GM21381 (cell line): ENCODE results near the gene CSGALNACT2.
"Not testable (repeated sequence)": the region's sequence is repeated elsewhere in the genome, so short reads cannot be mapped to it uniquely, and the experiment has no call there.

Experiments used
- ATAC-seq: cut with Tn5 transposase; IDR thresholded peaks from one replicate; pipeline ENCODE4 v1.9.1; 2021; ENCODE audit warnings: mild to moderate bottlenecking, moderate library complexity; ENCODE audit not compliant: unreplicated experiment

Gene CSGALNACT2, protein sequence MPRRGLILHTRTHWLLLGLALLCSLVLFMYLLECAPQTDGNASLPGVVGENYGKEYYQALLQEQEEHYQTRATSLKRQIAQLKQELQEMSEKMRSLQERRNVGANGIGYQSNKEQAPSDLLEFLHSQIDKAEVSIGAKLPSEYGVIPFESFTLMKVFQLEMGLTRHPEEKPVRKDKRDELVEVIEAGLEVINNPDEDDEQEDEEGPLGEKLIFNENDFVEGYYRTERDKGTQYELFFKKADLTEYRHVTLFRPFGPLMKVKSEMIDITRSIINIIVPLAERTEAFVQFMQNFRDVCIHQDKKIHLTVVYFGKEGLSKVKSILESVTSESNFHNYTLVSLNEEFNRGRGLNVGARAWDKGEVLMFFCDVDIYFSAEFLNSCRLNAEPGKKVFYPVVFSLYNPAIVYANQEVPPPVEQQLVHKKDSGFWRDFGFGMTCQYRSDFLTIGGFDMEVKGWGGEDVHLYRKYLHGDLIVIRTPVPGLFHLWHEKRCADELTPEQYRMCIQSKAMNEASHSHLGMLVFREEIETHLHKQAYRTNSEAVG

DNA sequence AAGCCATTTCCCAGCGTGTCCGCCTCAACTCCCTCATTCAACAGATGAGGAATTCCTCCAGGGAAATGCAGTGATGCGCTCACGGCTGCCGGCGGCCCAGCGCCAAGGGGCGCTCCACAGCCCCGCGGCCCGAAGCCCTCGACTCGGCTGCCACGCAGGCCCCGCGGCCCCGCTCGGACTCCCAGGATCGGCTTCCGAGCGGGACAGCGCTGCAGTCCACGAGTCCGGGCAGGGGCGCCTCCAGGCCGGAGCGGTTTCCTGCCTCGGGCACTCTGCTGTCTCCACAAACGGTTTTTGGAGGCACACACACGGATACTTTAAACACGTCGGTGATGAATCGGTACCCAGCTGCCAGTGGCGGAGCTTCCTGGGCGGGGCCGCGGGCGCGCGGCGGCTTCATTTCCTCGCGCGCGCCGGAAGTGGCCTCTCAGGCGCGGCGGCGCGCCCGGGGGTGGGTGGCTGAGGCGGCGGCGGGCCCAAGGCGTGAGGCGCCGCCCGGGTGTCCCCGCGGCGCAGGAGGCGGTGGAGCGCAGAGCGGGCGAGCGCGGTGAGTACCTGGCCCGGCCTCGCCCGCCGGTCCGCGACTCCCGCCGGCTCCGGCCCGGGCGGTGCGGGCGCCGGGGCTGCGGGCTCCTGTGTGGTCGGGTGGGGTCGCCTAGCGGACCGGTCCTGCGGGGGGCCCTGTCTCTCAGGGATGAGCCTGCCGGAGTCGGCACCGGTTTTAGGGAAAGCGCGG lies at the start of gene CSGALNACT2:
TSS of gene CSGALNACT2 (plus strand) at position 425 of the 736 bp plus-strand sequence. CDS start 16,705 bp downstream, outside the sequence.
- ATAC-seq: peak; percentile 70

DNA sequence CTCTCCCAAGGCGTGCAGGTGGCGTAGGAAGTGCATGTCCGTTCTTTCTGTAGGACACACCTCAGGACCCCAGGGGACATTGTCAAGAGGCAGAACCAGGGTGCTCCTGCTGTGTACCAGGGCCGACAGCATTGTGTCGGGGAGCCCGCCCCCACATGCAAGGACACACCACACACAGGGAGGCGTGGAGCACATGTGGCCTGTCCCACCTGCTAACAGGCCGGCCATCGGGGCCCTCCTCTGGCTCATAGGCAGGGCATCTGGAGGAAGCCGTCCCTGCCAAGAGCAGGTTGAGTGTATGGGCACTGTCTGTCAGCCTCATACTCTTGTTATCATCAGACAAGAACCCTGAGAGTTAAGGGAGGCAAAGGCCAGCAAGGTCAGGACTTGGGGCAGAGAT lies 48.7 kb upstream of the CSGALNACT2 start:
- no peak for ATAC-seq

DNA sequence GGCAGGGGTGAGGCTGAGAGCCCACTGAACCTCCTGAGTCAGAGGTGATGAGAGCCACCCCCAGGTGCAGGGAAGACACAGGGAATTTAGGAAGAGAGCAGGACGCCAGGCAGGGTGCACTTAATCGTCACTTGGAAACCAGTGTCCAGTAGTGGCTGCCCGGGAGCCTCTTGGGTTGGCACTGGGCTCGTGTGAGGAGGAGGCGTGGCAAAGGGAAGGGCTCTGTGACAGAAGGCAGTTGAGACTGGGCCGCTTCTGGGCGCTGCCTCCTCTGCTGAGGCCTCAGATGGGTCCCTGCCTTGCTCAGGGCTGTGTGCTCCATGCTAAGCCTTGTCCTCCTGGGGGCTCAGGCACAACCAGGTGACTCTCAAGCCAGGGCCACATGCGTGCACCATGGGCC lies 48.1 kb upstream of the CSGALNACT2 start:
- ATAC-seq: no peak

DNA sequence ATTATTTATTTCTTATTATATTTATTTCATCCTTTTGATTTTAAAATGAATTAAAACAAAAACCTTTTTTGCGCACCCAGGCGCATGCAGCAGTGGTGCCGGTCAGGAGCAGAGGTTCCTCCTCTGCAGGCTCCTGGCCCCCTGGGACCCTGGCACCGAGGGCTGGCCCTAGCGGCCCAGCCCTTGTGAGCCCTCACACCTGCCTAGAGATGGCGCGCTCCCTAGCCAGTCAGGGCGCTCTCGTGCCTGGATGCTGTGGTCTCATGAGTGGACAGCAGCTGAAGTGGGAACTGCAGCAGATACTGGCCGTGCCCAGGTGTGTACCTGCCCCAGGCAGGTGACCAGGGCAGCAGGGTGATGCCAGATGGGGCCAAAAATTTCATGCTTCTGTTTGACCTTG lies 47.6 kb upstream of the CSGALNACT2 start:
- no peak for ATAC-seq

DNA sequence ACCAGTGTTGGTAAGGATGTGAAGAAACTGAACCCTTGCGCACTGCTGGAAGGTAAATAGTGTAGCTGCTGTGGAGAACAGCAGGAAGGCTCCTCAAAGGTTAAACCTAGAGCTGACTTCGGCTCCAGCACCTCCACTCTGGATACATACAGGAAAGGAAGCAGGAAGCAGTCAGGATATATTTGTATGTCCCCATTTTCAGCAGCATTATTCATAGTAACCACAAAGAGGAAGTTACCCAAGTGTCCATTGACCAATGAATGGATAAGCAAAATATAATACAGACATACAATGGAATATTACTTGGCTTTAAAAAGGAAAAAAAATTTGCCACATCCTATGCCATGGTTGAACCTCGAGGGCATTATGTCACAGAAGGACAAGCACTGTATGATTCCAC lies 46.4 kb upstream of the CSGALNACT2 start:
- ATAC-seq: no peak

DNA sequence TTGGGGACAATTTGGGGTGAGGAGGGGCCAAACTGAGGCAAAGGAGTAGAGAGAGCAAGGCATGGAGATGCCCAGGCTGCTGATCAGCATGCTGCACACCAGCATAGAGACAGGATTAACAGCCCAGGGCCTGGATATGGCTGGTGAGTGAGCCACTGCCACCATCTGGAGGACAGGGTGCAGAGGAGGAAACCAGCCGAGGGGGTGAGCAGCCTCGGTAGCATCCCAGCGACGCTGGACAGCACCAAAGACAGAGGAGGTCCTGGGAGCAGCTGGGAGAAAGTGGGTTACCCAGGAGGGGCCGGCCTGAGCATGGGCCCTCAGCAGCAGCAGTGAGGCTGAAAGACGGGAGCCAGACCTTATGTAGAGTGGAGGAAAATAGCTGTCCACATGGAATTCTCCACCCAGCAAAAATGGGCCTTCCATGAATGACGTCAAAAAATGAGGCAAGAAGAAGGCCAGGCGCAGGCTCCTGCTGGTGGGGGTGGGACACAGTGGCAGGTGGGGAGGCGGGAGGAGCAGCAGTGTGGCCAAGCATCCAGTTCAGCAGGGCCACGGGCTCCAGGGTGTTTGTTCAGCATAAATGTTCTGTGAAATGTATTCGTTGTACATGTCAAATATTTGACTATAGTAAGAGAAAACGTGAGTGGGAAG lies 44.7 kb upstream of the CSGALNACT2 start:
- no peak for ATAC-seq

DNA sequence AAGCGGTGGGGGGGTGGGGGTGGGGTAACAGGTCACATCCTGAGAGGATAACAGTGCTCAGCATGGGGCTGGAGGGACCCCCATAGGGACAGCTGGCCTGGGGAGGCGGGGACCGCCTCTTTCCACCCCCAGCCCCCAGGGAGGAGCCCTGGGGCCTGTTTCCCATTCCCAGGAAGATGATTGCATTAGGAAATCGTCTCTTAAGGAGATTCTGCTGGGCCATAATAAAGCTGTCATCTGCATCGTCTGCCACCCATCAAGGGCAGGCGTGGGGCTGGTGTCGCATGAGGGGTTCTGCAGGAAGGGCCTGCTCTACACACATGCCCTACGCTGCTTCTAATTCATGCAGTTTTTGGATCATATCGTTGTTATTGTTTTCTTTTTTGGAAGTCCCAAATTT lies 44.2 kb upstream of the CSGALNACT2 start:
- no peak for ATAC-seq

DNA sequence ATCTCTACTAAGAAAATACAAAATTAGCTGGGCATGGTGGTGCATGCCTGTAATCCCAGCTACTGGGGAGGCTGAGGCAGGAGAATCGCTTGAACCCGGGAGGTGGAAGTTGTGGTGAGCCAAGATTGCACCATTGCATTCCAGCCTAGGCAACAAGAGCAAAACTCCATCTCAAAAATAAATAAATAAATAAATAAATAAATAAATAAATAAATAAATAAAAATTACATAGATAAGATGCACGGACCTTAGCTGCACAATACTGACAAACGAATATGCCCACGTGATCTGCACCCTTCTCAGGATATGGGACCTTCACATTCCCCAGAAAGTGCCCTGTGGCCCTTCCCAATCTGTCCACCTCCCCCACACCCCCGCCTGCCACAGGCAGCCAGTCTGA lies 38.9 kb upstream of the CSGALNACT2 start:
- ATAC-seq: not testable (repeated sequence)

DNA sequence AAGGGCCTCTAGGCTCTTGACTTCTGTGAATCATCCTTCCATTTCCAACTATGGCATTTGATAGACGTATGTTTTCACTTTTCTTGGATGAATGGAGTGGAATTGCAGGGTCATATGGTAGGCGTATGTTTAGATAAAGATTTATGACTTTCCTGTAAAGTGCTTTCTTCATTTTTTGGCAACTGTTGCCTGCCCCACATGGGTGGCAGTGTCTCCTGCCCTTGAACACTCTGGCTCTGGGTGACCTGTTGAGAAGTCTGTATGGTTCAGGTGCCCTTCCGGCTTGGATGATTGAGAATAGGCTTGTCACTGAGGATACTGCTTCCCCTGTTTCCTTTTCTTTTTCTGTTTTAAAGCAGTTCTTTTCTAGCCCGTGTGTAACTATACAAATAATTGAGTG lies 38.3 kb upstream of the CSGALNACT2 start:
- no peak for ATAC-seq

DNA sequence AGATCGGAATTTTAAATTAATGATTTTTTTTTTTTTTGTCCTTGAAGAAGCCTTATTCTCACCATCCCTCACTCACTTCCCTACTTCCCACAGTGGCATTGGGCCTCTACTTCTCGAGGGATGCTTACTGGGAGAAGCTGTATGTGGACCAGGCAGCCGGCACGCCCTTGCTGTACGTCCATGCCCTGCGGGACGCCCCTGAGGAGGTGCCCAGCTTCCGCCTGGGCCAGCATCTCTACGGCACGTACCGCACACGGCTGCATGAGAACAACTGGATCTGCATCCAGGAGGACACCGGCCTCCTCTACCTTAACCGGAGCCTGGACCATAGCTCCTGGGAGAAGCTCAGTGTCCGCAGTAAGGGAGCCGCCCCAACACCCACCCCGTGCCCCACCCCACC lies 37.9 kb upstream of the CSGALNACT2 start:
- ATAC-seq: no peak

DNA sequence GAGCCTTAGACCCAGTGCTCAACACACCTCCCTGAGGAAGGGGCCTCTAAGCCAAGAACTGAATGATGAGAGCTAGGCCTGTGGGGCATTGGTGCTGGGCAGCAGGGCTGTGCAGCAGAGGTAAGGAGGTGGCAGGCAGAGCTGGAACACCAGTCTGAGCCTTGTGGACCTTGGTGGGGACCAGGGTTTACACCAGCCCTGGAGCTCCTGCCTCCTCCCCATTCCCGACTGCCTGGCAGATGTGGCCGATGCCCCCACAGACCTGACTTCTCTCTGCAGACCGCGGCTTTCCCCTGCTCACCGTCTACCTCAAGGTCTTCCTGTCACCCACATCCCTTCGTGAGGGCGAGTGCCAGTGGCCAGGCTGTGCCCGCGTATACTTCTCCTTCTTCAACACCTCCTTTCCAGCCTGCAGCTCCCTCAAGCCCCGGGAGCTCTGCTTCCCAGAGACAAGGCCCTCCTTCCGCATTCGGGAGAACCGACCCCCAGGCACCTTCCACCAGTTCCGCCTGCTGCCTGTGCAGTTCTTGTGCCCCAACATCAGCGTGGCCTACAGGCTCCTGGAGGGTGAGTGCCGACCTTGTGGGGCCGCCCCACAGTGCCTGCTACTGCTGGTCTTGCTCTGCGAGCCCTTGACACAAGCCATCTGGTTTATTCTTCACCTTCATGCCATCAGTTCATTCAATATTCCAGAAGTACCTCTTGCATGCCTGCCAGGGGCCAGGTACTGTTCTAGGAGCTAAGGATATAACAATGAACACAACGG lies 36.0 kb upstream of the CSGALNACT2 start:
- no peak for ATAC-seq

DNA sequence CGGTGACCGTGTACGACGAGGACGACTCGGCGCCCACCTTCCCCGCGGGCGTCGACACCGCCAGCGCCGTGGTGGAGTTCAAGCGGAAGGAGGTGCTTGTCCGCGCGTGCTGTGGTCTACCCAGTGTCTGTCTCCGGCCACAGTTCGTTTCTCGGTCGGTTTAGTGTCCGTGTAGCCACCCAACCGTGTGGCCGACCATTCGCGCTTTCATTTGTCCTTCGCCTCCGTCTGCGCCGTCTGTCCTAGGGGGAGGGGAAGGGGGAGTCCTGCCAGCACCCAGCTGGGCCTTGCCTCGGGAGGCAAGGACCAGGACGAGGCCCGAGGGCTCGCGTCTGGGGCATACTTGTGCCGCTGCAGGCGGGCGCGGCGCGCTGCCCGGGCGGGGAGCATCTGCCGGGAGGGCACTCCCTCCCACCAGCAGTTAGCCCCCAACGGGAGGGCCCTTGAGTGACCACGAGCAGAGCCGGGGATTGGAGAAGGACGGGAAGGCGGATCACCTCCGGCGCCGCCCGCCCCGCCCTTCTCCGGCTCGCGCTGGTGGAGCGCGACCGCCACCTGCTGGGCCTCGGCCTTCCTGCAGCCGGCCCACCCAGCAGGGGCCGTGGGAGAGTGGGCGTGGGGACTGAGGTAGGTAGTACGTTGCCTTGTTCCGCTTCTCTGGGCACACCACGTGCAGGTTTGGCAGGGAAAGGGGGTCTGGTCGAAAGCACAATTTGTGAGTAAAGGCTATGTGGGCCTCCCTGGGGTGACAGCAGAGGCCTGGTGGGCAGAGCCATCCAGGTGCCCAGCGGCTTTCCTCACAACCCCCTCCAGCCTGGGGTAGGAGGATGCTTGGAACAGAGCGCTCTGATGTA lies 32.9 kb upstream of the CSGALNACT2 start:
- peak; percentile 86 for ATAC-seq

DNA sequence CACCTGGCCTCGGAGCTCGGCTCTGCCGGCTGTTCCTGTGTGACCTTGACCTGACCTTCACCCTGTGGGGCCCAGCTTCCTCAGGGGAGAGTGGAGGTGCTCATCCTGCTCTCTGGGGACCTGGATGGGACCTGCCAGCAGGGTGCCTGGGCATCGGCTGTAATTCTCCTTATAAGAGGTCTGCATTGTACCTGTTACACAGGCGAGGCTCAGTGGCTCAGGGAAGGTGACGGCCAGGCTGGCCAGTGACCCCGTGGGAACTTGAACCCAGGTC lies 32.4 kb upstream of the CSGALNACT2 start:
- ATAC-seq: no peak

DNA sequence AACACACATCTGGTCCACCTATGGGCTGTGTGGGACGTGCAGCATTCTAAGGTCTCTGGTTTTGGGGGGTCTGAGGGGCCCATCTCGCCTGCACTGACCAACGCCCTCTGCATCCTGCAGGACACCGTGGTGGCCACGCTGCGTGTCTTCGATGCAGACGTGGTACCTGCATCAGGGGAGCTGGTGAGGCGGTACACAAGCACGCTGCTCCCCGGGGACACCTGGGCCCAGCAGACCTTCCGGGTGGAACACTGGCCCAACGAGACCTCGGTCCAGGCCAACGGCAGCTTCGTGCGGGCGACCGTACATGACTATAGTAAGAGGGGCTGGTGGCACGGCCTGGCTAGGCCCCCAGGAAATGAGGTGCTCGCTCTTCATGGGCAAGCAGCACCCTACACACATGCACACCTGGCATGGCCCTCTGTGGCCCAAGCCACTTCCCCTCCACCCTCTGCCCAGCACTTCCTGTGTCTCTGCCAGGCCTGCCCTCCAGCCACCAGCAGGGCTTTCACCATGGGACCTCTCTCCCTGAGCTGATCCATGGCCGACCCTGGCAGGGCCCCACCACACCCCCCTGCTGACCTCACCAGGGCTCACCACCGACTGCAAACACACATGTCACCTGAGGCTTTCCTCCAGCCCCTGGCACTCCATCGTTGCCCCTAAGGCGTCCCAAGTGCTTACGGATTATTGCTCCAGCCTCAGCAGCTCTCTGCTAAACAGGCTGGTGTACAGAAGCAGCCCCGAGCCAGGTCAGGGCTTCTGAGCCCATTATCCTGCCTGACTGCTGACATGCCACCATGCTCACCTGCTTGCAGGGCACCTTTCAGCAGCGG lies 31.8 kb upstream of the CSGALNACT2 start:
- ATAC-seq: no peak

DNA sequence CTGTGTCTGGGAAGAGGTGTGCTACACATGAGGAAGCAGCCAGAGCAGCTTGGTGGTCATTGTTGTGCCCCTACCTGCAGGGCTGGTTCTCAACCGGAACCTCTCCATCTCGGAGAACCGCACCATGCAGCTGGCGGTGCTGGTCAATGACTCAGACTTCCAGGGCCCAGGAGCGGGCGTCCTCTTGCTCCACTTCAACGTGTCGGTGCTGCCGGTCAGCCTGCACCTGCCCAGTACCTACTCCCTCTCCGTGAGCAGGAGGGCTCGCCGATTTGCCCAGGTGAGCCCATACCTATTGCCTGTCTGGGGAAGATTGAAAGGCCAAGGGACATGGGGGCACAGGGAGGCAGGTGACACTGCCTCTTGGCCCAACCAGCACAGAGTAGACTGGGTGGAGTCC lies 29.3 kb upstream of the CSGALNACT2 start:
- ATAC-seq: no peak

DNA sequence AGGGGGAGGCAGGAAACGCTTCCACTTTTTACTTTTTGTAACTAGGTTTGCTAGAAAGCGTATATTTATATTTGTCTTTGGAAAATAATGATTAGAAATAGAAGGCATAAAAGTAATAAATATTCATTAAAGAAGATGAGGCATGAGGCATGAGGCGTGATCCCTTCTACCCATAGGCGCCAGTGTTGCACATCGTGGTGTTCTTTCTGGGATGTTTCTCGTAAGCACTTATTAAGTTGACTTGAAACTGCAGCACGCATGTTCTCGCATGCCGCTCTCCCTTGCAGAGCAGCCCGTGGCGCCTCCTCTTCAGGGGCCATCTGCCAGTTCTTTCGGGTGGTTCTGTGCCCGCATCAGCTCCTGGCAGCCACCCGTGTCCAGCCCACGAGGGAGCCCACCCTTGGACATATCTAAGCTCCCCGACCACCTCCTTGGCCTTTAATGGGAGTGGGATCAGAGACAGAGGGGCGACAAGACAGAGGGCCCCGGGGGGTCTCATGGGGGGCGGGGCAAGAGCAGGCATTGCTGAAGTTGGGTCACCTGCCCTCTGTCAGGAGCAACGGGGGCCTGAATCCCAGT lies 28.5 kb upstream of the CSGALNACT2 start:
- no peak for ATAC-seq

DNA sequence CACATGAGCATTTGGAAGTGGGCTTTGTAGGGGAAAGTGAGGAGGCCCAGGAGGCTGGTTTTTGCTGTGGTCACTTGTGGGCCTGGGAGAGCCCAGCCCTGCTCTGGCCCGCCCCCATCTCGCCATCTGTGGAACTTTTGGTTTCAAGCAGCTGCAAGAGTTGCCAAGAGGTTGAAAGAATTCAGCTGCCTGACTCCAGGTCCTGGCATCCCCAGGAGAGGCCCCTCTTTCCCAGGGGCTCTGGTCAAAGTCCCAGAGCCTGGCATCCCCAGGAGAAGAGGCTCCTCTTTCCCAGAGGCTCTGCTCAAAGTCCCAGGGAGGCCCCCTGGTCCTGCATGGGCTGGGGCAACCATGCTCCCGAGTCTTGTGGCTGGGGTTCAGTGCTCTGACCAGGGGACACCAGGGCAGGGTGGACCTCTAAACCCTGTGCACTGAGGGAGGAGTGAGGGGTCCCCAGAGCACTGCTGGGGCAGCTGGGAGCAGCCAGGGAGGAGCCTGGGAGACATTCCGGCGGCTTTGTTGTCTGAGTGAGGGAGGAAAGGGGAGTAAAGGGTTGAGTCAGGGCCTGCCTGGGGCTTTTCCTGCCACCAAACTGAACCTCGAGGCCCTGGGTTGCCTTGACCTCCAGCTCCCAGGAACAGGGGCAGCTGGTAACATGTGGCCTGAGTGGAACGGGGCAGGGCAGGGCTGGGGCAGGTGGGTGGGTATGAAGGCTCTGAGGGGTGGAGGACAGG lies 27.7 kb upstream of the CSGALNACT2 start:
- peak; percentile 59 for ATAC-seq

DNA sequence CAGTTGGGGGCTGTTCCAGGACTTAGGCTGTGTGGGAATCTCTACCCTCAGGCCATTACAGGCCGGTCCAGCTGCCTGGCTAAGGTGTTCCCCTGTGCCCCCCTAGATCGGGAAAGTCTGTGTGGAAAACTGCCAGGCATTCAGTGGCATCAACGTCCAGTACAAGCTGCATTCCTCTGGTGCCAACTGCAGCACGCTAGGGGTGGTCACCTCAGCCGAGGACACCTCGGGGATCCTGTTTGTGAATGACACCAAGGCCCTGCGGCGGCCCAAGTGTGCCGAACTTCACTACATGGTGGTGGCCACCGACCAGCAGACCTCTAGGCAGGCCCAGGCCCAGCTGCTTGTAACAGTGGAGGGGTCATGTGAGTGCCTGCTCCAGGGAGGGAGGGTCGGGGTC lies 27.1 kb upstream of the CSGALNACT2 start:
- no peak for ATAC-seq
